Measurements from ENCODE around the gene MTOR. TPM values are rescaled to one million over a fixed set of nuclear protein-coding genes. Genes with fewer than 3 reads are reported as not detected.

The MTOR gene
- total and polyA plus RNA-seq, 2 donors (not counting 1 experiment from before 2014, with no cell fraction given): 30.7 to 50.7 TPM

- Histone ChIP-seq H3K27me3 (replicated peaks in 1 of 4; ENCODE audit: control extremely low read depth in 1 of 4, control insufficient read depth in 3 of 4, insufficient read depth in 4 of 4, low read length in 3 of 4) (no peaks in the 10 kb centered on the region), H3K36me3 (replicated peaks in 1 of 2; ENCODE audit: control extremely low read depth in 1 of 2, control insufficient read depth in 1 of 2, extremely low read depth in 1 of 2, insufficient read depth in 2 of 2, low read length in 1 of 2) (peaks cover 3 to 25% of the 10 kb centered on the region in 2 experiments), H3K4me1 (ENCODE audit: control insufficient read depth in 2 of 2, insufficient read depth in 2 of 2, low read length in 2 of 2) (no peaks in the 10 kb centered on the region), H3K9me3 (ENCODE audit: control extremely low read depth in 1 of 3, control insufficient read depth in 2 of 3, insufficient read depth in 1 of 3, low read length in 2 of 3) (no peaks in the 10 kb centered on the region), H3K4me2 (replicated peaks; ENCODE audit: low read depth, low read length, poor library complexity, severe bottlenecking) (no peak overlapping the region), H3K9ac (ENCODE audit: low read length) (no peak overlapping the region), H3K27ac (ENCODE audit: low read length in 2 of 2) (no peak overlapping the region), H2AFZ (ENCODE audit: insufficient read depth, low read depth, low read length, poor library complexity, severe bottlenecking) (no peak overlapping the region), H3K4me3 (ENCODE audit: control extremely low read depth in 1 of 5, extremely low read depth in 1 of 5, insufficient read depth in 1 of 5, low read depth in 2 of 5, low read length in 4 of 5) (no peak overlapping the region), H4K20me1 (ENCODE audit: control insufficient read depth, insufficient read depth, low read length, poor library complexity, severe bottlenecking) (no peaks in the 10 kb centered on the region), H3K79me2 (ENCODE audit: control insufficient read depth, insufficient read depth, low read length) (no peaks in the 10 kb centered on the region)
- no peaks in the 10 kb centered on the region for H3K27me3 Mint-ChIP-seq
- intact Hi-C loops (cut with micrococcal nuclease): no loop called here
- WGBS (ENCODE audit: insufficient coverage): 97% methylated on average over 9 of the region's 10 CpGs
- H3K4me1 Mint-ChIP-seq: no peaks in the 10 kb centered on the region
- no peak for ATAC-seq (ENCODE audit: low read depth)
- no peak overlapping the region for H3K4me3 Mint-ChIP-seq
- H3K9me3 Mint-ChIP-seq (ENCODE audit: insufficient read depth): no peaks in the 10 kb centered on the region
- no peak overlapping the region for H3K27ac Mint-ChIP-seq
- TF ChIP-seq, protein P1, sequence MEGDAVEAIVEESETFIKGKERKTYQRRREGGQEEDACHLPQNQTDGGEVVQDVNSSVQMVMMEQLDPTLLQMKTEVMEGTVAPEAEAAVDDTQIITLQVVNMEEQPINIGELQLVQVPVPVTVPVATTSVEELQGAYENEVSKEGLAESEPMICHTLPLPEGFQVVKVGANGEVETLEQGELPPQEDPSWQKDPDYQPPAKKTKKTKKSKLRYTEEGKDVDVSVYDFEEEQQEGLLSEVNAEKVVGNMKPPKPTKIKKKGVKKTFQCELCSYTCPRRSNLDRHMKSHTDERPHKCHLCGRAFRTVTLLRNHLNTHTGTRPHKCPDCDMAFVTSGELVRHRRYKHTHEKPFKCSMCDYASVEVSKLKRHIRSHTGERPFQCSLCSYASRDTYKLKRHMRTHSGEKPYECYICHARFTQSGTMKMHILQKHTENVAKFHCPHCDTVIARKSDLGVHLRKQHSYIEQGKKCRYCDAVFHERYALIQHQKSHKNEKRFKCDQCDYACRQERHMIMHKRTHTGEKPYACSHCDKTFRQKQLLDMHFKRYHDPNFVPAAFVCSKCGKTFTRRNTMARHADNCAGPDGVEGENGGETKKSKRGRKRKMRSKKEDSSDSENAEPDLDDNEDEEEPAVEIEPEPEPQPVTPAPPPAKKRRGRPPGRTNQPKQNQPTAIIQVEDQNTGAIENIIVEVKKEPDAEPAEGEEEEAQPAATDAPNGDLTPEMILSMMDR (IDR thresholded peaks at IDR 0.05): no peak
- TF ChIP-seq EZH2 (IDR thresholded peaks at IDR 0.05; ENCODE audit: borderline replicate concordance, insufficient read depth, low read depth, low read length, poor library complexity, severe bottlenecking): no peak
- ChIA-PET CTCF (interaction anchor here (0.6 kb wide), 1 partner anchor 310 kb away, joined by 3 read pairs; no protein-coding TSS in a partner anchor), POLR2A (interaction anchor here (0.6 kb wide), 1 partner anchor 43 kb away, joined by 3 read pairs; no protein-coding TSS in a partner anchor)
- no peak for DNase-seq
These were observed 86.9 kb downstream of the MTOR start for GRCh38 chr1:11175461-11175860.

- TF ChIP-seq, protein P1 (IDR thresholded peaks at IDR 0.05): no peak
- TF ChIP-seq EZH2 (IDR thresholded peaks at IDR 0.05; ENCODE audit: borderline replicate concordance, insufficient read depth, low read depth, low read length, poor library complexity, severe bottlenecking): no peak
- Histone ChIP-seq H3K79me2 (ENCODE audit: control insufficient read depth, insufficient read depth, low read length) (no peaks in the 10 kb centered on the region), H3K9me3 (ENCODE audit: control extremely low read depth in 1 of 3, control insufficient read depth in 2 of 3, insufficient read depth in 1 of 3, low read length in 2 of 3) (no peaks in the 10 kb centered on the region), H3K4me1 (ENCODE audit: control insufficient read depth in 2 of 2, insufficient read depth in 2 of 2, low read length in 2 of 2) (no peaks in the 10 kb centered on the region), H3K36me3 (replicated peaks in 1 of 2; ENCODE audit: control extremely low read depth in 1 of 2, control insufficient read depth in 1 of 2, extremely low read depth in 1 of 2, insufficient read depth in 2 of 2, low read length in 1 of 2) (peaks cover 0 to 18% of the 10 kb centered on the region in 2 experiments), H3K27me3 (replicated peaks in 1 of 4; ENCODE audit: control extremely low read depth in 1 of 4, control insufficient read depth in 3 of 4, insufficient read depth in 4 of 4, low read length in 3 of 4) (no peaks in the 10 kb centered on the region), H3K4me3 (ENCODE audit: control extremely low read depth in 1 of 5, extremely low read depth in 1 of 5, insufficient read depth in 1 of 5, low read depth in 2 of 5, low read length in 4 of 5) (no peak overlapping the region), H3K9ac (ENCODE audit: low read length) (no peak overlapping the region), H3K4me2 (replicated peaks; ENCODE audit: low read depth, low read length, poor library complexity, severe bottlenecking) (no peak overlapping the region), H4K20me1 (ENCODE audit: control insufficient read depth, insufficient read depth, low read length, poor library complexity, severe bottlenecking) (no peaks in the 10 kb centered on the region), H3K27ac (ENCODE audit: low read length in 2 of 2) (no peak overlapping the region), H2AFZ (ENCODE audit: insufficient read depth, low read depth, low read length, poor library complexity, severe bottlenecking) (no peak overlapping the region)
- Mint-ChIP-seq H3K4me3 (no peak overlapping the region), H3K27ac (no peak overlapping the region), H3K9me3 (ENCODE audit: insufficient read depth) (no peaks in the 10 kb centered on the region), H3K4me1 (no peaks in the 10 kb centered on the region), H3K27me3 (no peaks in the 10 kb centered on the region)
- POLR2A ChIA-PET: no interaction called here
- DNase-seq (no peak), ATAC-seq (ENCODE audit: low read depth) (no peak)
- 100% methylated on average over 5 of the region's 7 CpGs for WGBS (ENCODE audit: insufficient coverage)
- intact Hi-C loops (cut with micrococcal nuclease): no loop called here
- CTCF ChIA-PET: no interaction called here
These were observed 87.9 kb downstream of the MTOR start for GRCh38 chr1:11174261-11174942.
